WTC11 (cell line): Measurements from ENCODE around the gene R3HCC1L. TPM values are rescaled to one million over a fixed set of nuclear protein-coding genes. Genes with fewer than 3 reads are reported as not detected.

Source experiments
- ATAC-seq: fragments of 200-7000 bp; cut with Tn5 transposase; 2 replicates; pipeline ENCODE4 v1.10.0; 2021; ENCODE audit warnings: mild to moderate bottlenecking, moderate library complexity
- CTCF ChIA-PET: fragments of 300-600 bp; sonication (Branson Sonifier 250); formaldehyde crosslinking; loops from one replicate; lab custom pipeline; 2021; ENCODE audit warnings: antibody characterized with exemption; lab: Charles Lee
- POLR2A ChIA-PET: fragments of 350-600 bp; sonication (Branson Sonifier 250); formaldehyde crosslinking; loops from one replicate; lab custom pipeline; 2021; ENCODE audit warnings: antibody characterized with exemption; lab: Charles Lee
- DNase-seq: peaks from one replicate; pipeline ENCODE4 v3.0.0; 2021; ENCODE audit warnings: low spot score
- H3K27ac Mint-ChIP-seq: 2 replicates; pipeline ENCODE4 v1.8.0; 2021; ENCODE audit warnings: mixed read lengths
- H3K27me3 Mint-ChIP-seq: 2 replicates; pipeline ENCODE4 v1.8.0; 2021; ENCODE audit warnings: low read depth, mild to moderate bottlenecking, moderate library complexity, mixed read lengths
- H3K36me3 Mint-ChIP-seq: 2 replicates; pipeline ENCODE4 v1.8.0; 2021; ENCODE audit warnings: mixed read lengths
- H3K4me1 Mint-ChIP-seq: 2 replicates; pipeline ENCODE4 v1.8.0; 2022; ENCODE audit warnings: mixed read lengths
- H3K4me3 Mint-ChIP-seq: 2 replicates; pipeline ENCODE4 v1.8.0; 2021; ENCODE audit warnings: mild to moderate bottlenecking, moderate library complexity, mixed read lengths
- H3K9me3 Mint-ChIP-seq: 2 replicates; pipeline ENCODE4 v1.8.0; 2021; ENCODE audit warnings: mixed read lengths
- CBFB ChIP-seq: sonication (generic); formaldehyde crosslinking; IDR thresholded peaks from 2 replicates; pipeline ENCODE4 v1.8.1; 2022; ENCODE audit warnings: mild to moderate bottlenecking, low read depth, missing genetic modification reagents
- CREB1 ChIP-seq: sonication (generic); formaldehyde crosslinking; IDR thresholded peaks from 2 replicates; pipeline ENCODE4 v1.8.0; 2023; ENCODE audit warnings: mild to moderate bottlenecking, missing genetic modification reagents
- ELF4 ChIP-seq: sonication (generic); formaldehyde crosslinking; IDR thresholded peaks from 2 replicates; pipeline ENCODE4 v1.8.1; 2022; ENCODE audit warnings: low read depth, mild to moderate bottlenecking, moderate library complexity, missing genetic modification reagents
- HMGA2 ChIP-seq: fragments of 250-450 bp; sonication (Bioruptor Pico); IDR thresholded peaks from 2 replicates; pipeline ENCODE4 v1.4.0; 2021; ENCODE audit warnings: mild to moderate bottlenecking, moderate library complexity
- JAZF1 ChIP-seq: fragments of 250-450 bp; sonication (Bioruptor Pico); IDR thresholded peaks from 2 replicates; pipeline ENCODE4 v1.9.0; 2021; ENCODE audit warnings: moderate library complexity, mild to moderate bottlenecking, inconsistent platforms
- MLX ChIP-seq: sonication (generic); formaldehyde crosslinking; IDR thresholded peaks from 2 replicates; pipeline ENCODE4 v1.8.1; 2023; ENCODE audit warnings: mild to moderate bottlenecking, missing genetic modification reagents, moderate library complexity
- MXD4 ChIP-seq: fragments of 250-450 bp; sonication (Bioruptor Pico); IDR thresholded peaks from 2 replicates; pipeline ENCODE4 v1.8.0; 2021; ENCODE audit warnings: mild to moderate bottlenecking, moderate library complexity, borderline replicate concordance
- NFE2L1 ChIP-seq: sonication (generic); formaldehyde crosslinking; IDR thresholded peaks from 2 replicates; pipeline ENCODE4 v1.8.1; 2023; ENCODE audit warnings: missing genetic modification reagents
- NFYB ChIP-seq: sonication (generic); formaldehyde crosslinking; conservative IDR thresholded peaks from 2 replicates; pipeline ENCODE4 v1.8.0; 2022; ENCODE audit warnings: low read depth, missing genetic modification reagents
- NR1H2 ChIP-seq: sonication (generic); formaldehyde crosslinking; IDR thresholded peaks from 2 replicates; pipeline ENCODE4 v1.9.0; 2021; ENCODE audit warnings: mild to moderate bottlenecking, moderate library complexity, missing genetic modification reagents
- OVOL2 ChIP-seq: fragments of 250-450 bp; sonication (Bioruptor Pico); IDR thresholded peaks from 2 replicates; pipeline ENCODE4 v1.9.0; 2021; ENCODE audit warnings: mild to moderate bottlenecking, borderline replicate concordance
- PRRX2 ChIP-seq: fragments of 250-450 bp; sonication (Bioruptor Pico); IDR thresholded peaks from 2 replicates; pipeline ENCODE4 v1.8.0; 2021; ENCODE audit warnings: mild to moderate bottlenecking
- SMAD3 ChIP-seq: sonication (generic); formaldehyde crosslinking; IDR thresholded peaks from 2 replicates; pipeline ENCODE4 v1.8.0; 2022; ENCODE audit warnings: missing genetic modification reagents, mild to moderate bottlenecking, borderline replicate concordance
- SOX15 ChIP-seq: fragments of 250-450 bp; sonication (Bioruptor Pico); IDR thresholded peaks from 2 replicates; pipeline ENCODE4 v1.9.0; 2021; ENCODE audit warnings: mild to moderate bottlenecking
- SP1 ChIP-seq: sonication (generic); formaldehyde crosslinking; conservative IDR thresholded peaks from 2 replicates; pipeline ENCODE4 v1.8.1; 2022; ENCODE audit warnings: missing genetic modification reagents
- TCF7 ChIP-seq: sonication (generic); formaldehyde crosslinking; IDR thresholded peaks from 2 replicates; pipeline ENCODE4 v1.8.0; 2022; ENCODE audit warnings: mild to moderate bottlenecking, low read depth, missing genetic modification reagents, moderate library complexity
- TEAD1 ChIP-seq: sonication (generic); formaldehyde crosslinking; IDR thresholded peaks from 2 replicates; pipeline ENCODE4 v1.8.0; 2022; ENCODE audit warnings: mild to moderate bottlenecking, missing genetic modification reagents
- TP53 ChIP-seq: sonication (generic); formaldehyde crosslinking; IDR thresholded peaks from 2 replicates; pipeline ENCODE4 v1.8.1; 2023; ENCODE audit warnings: mild to moderate bottlenecking, missing genetic modification reagents
- ZBTB43 ChIP-seq: sonication (generic); formaldehyde crosslinking; IDR thresholded peaks from 2 replicates; pipeline ENCODE4 v1.8.1; 2023; ENCODE audit warnings: mild to moderate bottlenecking, missing genetic modification reagents
- ZMAT4 ChIP-seq: fragments of 250-450 bp; sonication (Bioruptor Pico); IDR thresholded peaks from 2 replicates; pipeline ENCODE4 v1.9.0; 2021; ENCODE audit warnings: mild to moderate bottlenecking
- ZNF121 ChIP-seq: sonication (generic); formaldehyde crosslinking; IDR thresholded peaks from 2 replicates; pipeline ENCODE4 v1.8.0; 2023; ENCODE audit warnings: missing genetic modification reagents
- ZNF138 ChIP-seq: sonication (generic); formaldehyde crosslinking; conservative IDR thresholded peaks from 2 replicates; pipeline ENCODE4 v1.8.1; 2022; ENCODE audit warnings: mild to moderate bottlenecking, moderate library complexity, missing genetic modification reagents
- ZNF232 ChIP-seq: sonication (generic); formaldehyde crosslinking; IDR thresholded peaks from 2 replicates; pipeline ENCODE4 v1.8.0; 2022; ENCODE audit warnings: mild to moderate bottlenecking, missing genetic modification reagents
- ZNF317 ChIP-seq: sonication (generic); formaldehyde crosslinking; IDR thresholded peaks from 2 replicates; pipeline ENCODE4 v1.8.1; 2023; ENCODE audit warnings: low read depth, mild to moderate bottlenecking, moderate library complexity, missing genetic modification reagents, borderline replicate concordance
- ZNF532 ChIP-seq: fragments of 250-450 bp; sonication (Bioruptor Pico); IDR thresholded peaks from 2 replicates; pipeline ENCODE4 v1.9.0; 2021; ENCODE audit warnings: mild to moderate bottlenecking, borderline replicate concordance
- total RNA-seq: library from RNA; stranded (reverse); gene quantifications from 3 replicates; pipeline ENCODE4 v1.2.3, GENCODE V29; 2021
- TF ChIP-seq, protein P1 (sequence below): sonication (generic); formaldehyde crosslinking; IDR thresholded peaks from 2 replicates; pipeline ENCODE4 v1.8.1; 2023; ENCODE audit warnings: mild to moderate bottlenecking, missing genetic modification reagents, moderate library complexity
- TF ChIP-seq, protein P2 (sequence below): sonication (generic); formaldehyde crosslinking; IDR thresholded peaks from 2 replicates; pipeline ENCODE4 v1.8.1; 2023; ENCODE audit warnings: mild to moderate bottlenecking, moderate library complexity, missing genetic modification reagents

The R3HCC1L gene
- total RNA-seq, 1 experiment from 2014 or later: 14.7 TPM

DNA sequence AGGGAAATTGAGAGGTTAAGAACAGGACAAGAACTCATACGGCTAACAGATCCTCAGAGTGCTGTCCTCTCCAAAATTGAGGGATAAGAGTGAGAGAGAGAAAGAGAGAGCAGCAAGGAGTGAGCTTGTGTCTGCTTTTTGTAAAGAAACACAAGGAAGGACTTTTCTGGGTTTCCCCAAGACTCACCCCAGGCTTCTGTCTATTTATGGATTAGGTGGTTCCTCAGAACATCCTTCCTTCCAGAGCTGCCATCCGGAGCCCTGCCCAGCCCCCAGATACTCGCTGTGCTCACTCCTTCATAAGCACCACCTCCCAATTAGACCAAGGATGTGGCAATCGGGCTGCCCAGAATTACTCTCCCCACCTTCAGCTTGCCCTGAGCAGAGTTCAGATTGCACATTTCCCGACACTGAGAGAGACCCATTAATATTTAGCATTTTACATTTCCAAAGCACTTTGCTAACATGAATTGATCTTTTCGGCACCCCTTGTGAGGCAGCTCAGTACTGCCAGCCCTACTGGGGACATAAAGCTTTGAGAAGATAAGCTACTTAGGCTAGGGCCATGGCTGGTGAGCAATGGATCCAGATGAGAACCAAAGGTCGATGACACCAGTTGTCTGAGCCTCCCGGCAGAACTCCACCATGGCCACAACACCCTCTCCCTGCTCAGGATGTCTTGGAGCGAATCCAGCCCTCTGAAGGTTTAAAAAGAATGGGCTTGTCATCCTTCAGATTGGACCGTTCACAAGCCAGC lies 19.2 kb upstream of the R3HCC1L start:
- H3K36me3 Mint-ChIP-seq: no peaks in the 10 kb centered on the region
- no peaks in the 10 kb centered on the region; the same call in 1 of the 2 replicates for H3K4me1 Mint-ChIP-seq
- ChIA-PET CTCF (interaction anchor here (1.0 to 1.4 kb wide), 2 partner anchors 55 to 74 kb away, joined by 3 read pairs; no protein-coding TSS in a partner anchor), POLR2A (no interaction called here)
- DNase-seq (no peak), ATAC-seq (no peak)
- H3K9me3 Mint-ChIP-seq: peaks cover 21% of the 10 kb centered on the region
- H3K27me3 Mint-ChIP-seq: peaks cover 15% of the 10 kb centered on the region
- no peak overlapping the region for H3K27ac Mint-ChIP-seq
- H3K4me3 Mint-ChIP-seq: no peak overlapping the region
- TF ChIP-seq NFE2L1 (CRISPR knock-in tag) (no peak), TEAD1 (CRISPR knock-in tag) (no peak), NFYB (no peak), ZNF138 (CRISPR knock-in tag) (no peak), ZNF317 (CRISPR knock-in tag) (no peak), MLX (CRISPR knock-in tag) (no peak), SP1 (CRISPR knock-in tag) (no peak), ZNF232 (no peak), ZMAT4 (no peak), NR1H2 (no peak), JAZF1 (no peak), SMAD3 (CRISPR knock-in tag) (no peak), OVOL2 (no peak)
- TF ChIP-seq, protein P1, sequence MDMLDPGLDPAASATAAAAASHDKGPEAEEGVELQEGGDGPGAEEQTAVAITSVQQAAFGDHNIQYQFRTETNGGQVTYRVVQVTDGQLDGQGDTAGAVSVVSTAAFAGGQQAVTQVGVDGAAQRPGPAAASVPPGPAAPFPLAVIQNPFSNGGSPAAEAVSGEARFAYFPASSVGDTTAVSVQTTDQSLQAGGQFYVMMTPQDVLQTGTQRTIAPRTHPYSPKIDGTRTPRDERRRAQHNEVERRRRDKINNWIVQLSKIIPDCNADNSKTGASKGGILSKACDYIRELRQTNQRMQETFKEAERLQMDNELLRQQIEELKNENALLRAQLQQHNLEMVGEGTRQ (CRISPR knock-in tag): no peak
- TF ChIP-seq, protein P2, sequence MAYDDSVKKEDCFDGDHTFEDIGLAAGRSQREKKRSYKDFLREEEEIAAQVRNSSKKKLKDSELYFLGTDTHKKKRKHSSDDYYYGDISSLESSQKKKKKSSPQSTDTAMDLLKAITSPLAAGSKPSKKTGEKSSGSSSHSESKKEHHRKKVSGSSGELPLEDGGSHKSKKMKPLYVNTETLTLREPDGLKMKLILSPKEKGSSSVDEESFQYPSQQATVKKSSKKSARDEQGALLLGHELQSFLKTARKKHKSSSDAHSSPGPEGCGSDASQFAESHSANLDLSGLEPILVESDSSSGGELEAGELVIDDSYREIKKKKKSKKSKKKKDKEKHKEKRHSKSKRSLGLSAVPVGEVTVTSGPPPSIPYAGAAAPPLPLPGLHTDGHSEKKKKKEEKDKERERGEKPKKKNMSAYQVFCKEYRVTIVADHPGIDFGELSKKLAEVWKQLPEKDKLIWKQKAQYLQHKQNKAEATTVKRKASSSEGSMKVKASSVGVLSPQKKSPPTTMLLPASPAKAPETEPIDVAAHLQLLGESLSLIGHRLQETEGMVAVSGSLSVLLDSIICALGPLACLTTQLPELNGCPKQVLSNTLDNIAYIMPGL (CRISPR knock-in tag): no peak

DNA sequence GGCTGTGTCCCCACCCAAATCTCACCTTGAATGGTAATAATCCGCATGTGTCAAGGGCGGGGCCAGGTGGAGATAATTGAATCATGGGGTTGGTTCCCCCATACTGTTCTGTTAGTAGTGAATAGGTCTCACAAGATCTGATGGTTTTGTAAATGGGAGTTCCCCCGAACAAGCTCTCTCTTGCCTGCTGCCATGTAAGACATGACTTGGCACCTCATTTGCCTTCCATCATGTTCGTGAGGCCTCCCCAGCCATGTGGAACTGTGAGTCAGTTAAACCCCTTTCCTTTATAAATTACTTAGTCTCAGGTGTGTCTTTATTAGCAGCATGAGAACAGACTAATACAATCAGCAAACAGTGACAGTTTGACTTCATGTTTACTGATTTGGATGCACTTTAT lies 14.6 kb upstream of the R3HCC1L start:
- ATAC-seq: no peak
- H3K27me3 Mint-ChIP-seq: peaks cover 14% of the 10 kb centered on the region
- no peak overlapping the region for H3K27ac Mint-ChIP-seq
- no peaks in the 10 kb centered on the region for H3K4me1 Mint-ChIP-seq
- peaks cover 18% of the 10 kb centered on the region for H3K36me3 Mint-ChIP-seq
- H3K4me3 Mint-ChIP-seq: no peak overlapping the region
- ChIA-PET POLR2A (no interaction called here), CTCF (no interaction called here)
- H3K9me3 Mint-ChIP-seq: peaks cover 68% of the 10 kb centered on the region
- DNase-seq: no peak
- TF ChIP-seq NFYB (no peak), ELF4 (CRISPR knock-in tag) (no peak), TP53 (CRISPR knock-in tag) (no peak), ZNF232 (no peak), ZBTB43 (CRISPR knock-in tag) (no peak), TCF7 (CRISPR knock-in tag) (no peak), SOX15 (no peak), PRRX2 (CRISPR knock-in tag) (no peak), HMGA2 (CRISPR knock-in tag) (no peak), CREB1 (no peak), ZNF532 (CRISPR knock-in tag) (no peak), ZNF121 (CRISPR knock-in tag) (no peak), CBFB (CRISPR knock-in tag) (no peak), MLX (CRISPR knock-in tag) (no peak), MXD4 (CRISPR knock-in tag) (no peak)
